ENCODE results near the gene PRXL2B.

- TF ChIP-seq POLR2A (IDR thresholded peaks at IDR 0.05; ENCODE audit: low read depth, low read length) (no peak), TAF1 (IDR thresholded peaks at IDR 0.05; ENCODE audit: borderline replicate concordance, low read depth, low read length) (no peak), POLR2AphosphoS5 (IDR thresholded peaks at IDR 0.05; ENCODE audit: low read depth, low read length) (no peak)
These were observed 17.5 kb upstream of the PRXL2B start for GRCh38 chr1:2569060-2569459.
